NCI-H146 (cell line): ENCODE measurements around the gene SNAI1.
A peak's percentile ranks its signal among the peaks of the same experiment; 100 is the strongest.
"Not testable (repeated sequence)": the region's sequence is repeated elsewhere in the genome, so short reads cannot be mapped to it uniquely, and the experiment has no call there.

Experiments
- DNase-seq: peaks from one replicate; lab custom pipeline; 2025; lab: John Stamatoyannopoulos, UW

SNAI1 gene

GRCh38 chr20:49982346-49983122 is at the start of gene SNAI1:
Gene SNAI1, plus strand, starts transcription at chr20:49982980. Its CDS starts 80 bp downstream, at chr20:49983060.
- DNase-seq, result peak; percentile 94

GRCh38 chr20:49935746-49936152 is 47.0 kb upstream of the SNAI1 start:
- DNase-seq, result no peak

GRCh38 chr20:49936153-49937026 is 46.4 kb upstream of the SNAI1 start, which contains the start of gene RNF114:
Gene RNF114, plus strand, starts transcription at chr20:49936397. Its CDS starts 16 bp downstream, at chr20:49936413.
- DNase-seq, result peak; percentile 94

DNA sequence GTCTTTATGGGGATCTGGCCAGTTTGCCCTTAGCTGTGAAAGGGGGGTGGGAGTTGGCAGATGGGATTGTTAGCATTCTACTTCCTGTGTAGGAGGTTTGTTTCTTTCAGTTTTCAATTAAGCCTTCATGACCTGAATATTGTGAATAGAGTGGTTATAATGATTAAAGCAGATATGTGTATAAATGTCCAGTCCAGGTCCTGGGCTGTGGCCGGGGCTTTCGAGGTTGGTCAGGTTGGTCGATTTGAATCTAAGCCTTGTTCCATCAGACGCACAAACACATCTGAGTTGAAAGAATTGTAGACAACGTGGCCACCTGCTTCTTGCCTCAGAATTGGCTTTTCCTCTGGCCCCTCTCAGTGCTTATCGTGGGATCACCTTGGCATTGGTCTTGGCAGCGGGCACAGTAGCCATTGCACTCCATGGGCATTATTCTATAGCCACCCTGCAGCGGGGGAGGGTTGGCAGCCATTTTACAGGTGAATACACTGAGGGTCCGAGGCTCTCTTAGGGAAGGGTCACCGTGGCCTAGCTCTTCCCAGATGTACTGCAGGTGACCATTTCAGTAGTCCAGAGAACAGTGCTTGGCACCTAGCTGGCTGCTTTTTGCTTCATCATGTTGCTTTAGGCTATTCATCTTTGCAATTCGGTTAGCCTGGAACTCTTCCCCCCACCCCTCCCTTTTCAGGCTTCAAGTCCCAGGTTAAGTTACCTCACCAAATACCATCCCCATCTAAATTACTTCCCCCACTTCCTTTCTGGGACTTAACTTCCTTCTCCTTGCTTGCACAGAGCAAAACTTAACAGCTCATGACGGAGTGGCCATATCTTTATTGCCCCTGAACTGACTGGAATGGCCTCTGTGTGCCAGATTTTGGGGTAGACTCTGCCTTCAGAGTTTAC is 45.5 kb upstream of the SNAI1 start:
- DNase-seq, result no peak

- DNase-seq, result no peak
These were observed 44.3 kb upstream of the SNAI1 start for GRCh38 chr20:49938173-49939163.

DNA sequence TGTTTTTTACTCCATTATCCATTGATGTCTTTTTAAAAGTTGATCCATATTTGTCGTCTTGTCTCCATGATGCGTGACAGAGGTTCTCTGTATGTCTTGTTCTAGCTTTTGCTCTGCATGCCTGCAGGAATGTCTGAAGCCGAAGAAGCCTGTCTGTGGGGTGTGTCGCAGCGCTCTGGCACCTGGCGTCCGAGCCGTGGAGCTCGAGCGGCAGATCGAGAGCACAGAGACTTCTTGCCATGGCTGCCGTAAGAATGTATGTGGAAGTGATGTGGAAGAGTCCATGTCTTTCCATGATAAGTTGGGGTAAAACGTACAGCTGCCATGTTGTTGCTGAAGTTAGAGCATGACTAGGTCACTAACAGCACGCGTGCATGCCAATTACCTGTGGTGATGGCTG is 41.3 kb upstream of the SNAI1 start:
- DNase-seq, result no peak

GRCh38 chr20:49942303-49942702 is 40.5 kb upstream of the SNAI1 start:
- no peak for DNase-seq

GRCh38 chr20:49942942-49943341 is 39.8 kb upstream of the SNAI1 start:
- DNase-seq, result no peak

DNA sequence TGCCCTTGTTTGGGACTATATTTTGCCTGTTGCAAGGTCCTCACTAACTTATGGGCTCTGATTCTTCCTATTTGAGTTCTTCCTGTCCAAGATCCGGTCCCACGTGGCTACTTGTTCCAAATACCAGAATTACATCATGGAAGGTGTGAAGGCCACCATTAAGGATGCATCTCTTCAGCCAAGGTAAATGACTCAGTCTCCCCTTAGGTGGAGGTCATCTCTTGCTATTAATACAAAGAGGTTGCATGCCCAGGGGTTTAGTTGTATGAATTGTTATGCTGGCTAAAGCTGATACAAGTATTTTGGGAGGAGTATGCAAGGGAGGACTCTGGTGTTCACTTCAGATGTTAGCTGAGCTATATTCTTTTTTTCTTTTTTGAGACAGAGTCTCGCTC is 37.5 kb upstream of the SNAI1 start:
- DNase-seq, result no peak

DNA sequence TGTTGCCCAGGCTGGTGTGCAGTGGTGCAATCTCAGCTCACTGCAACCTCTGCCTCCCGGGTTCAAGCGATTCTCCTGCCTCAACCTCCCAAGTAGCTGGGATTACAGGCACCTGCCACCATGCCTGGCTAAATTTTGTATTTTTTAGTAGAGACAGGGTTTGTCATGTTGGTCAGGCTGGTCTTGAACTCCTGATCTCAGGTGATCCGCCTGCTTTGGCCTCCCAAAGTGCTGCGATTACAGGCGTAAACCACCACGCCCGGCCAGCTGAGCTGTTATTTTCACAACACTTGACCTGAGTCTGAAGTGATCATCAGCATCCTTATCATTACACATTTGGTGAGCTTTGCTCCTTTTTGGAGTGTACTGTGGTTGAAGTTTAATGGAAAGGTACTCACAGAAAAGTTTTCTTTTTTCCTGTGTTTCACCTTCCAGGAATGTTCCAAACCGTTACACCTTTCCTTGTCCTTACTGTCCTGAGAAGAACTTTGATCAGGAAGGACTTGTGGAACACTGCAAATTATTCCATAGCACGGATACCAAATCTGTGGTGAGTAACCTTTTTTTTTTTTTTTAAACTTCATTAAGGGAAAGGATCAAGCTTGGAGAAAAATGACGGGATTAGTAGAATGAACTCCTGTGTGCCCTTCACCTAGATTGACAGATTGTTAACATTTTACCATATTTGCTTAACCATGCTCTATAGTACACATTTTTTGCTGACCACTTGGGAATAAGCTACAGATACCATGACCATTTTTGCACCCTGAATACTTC is 36.9 kb upstream of the SNAI1 start:
- DNase-seq, result no peak

DNA sequence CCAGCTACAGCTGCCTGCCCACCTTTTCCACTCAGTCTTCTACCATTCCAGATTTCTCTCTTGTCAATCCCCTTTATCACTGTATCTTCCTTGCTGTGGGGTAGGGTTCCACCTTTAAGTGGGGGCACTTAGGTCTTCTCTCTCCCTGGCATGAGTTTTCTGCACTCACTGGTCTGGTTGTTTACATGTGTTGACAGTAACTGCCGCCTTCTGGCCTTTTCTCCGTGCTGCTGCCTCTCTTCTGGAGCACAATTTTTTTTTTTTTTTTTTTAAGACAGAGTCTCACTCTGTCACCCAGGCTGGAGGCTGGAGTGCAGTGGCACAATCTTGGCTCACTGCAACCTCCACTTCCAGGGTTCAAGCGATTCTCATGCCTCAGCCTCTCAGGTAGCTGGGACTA is 34.6 kb upstream of the SNAI1 start:
- no peak for DNase-seq

DNA sequence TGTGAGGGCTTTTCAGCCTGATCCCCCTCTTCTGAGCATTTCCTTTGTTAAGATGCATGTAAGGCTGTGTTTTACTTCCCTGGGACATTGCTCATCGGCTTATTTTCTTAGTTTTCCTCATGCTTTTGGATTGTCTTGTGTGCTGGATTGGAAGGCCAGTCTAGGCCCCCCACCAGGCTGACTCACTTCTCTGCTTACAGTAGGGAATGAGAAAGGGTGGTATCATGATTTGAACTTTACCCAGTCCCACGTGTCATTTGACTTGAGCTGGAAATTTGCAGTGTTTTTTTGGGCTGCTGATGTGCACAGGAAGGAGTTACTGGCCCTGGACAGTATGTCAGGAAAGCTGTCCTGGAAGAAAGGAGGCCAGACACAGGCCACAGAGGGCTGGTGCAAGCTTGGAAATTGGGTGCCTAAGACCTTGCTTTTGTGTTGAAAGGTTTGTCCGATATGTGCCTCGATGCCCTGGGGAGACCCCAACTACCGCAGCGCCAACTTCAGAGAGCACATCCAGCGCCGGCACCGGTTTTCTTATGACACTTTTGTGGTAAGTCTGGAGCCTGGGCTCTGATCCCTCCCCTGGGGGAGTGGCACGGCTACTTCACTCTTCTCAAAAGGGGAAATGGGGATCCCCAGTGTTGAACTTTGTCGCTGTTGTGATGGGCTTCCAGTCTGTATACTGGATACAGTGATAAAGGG is 33.8 kb upstream of the SNAI1 start:
- no peak for DNase-seq

DNA sequence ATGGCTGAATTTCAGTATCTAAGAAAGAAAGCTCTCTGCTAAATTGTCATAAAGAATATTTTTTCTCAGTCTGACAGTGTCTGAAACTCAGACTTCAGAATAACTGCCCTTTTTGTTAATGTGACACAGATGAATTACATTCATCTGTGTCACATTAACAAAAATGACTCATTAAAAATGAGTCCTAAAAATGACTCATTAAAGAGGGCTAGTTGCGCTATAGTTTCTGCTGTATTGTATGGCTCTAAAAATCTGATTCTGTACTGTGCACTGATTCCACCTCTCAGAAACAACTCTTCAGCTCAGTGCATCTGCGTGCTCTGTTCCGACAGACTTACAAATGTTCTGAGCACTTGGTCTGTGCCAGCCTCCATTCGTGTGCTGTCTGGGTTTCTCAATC is 31.6 kb upstream of the SNAI1 start:
- DNase-seq, result no peak

DNA sequence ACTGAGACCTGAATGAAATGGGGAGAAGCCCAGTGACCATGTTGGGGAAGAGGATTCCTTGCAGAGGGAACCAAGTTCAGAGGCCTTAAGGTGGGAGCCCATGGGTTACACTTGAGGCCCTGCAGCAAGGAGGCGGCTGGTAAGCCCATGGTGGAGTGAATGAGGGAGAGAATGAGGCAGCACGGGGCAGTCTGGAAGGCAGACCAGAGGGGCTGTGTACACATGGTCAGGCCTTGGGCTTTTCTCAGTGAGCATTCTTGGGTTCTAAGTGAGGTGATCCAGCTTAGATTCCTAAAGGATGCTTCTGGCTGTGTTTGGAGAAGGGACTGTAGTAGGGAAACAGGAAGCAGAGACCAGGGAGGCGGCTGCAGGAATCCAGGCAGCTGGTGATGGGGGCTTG is 27.6 kb upstream of the SNAI1 start:
- no peak for DNase-seq

GRCh38 chr20:49955830-49956396 is 26.9 kb upstream of the SNAI1 start:
- DNase-seq, result not testable (repeated sequence)

DNA sequence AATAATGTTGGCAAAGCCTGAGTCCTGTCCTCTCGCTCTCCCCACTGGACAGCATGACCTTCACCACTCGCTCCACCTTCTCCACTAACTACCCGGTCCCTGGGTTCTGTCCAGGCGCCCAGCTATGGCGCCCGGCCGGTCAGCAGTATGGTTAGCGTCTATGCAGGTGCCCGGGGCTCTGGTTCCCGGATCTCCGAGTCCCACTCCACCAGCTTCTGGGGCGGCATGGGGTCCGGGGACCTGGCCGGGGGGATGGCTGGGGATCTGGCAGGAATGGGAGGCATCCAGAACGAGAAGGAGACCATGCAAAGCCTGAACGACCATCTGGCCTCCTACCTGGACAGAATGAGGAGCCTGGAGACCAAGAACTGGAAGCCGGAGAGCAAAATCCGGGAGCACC is 26.1 kb upstream of the SNAI1 start:
- DNase-seq, result no peak

GRCh38 chr20:49957089-49957938 is 25.5 kb upstream of the SNAI1 start:
- DNase-seq, result not testable (repeated sequence)

- no peak for DNase-seq
These were observed 21.4 kb upstream of the SNAI1 start for GRCh38 chr20:49961413-49961812.
